ENCODE results near the gene ERO1B.
"Not testable (repeated sequence)": the region's sequence is repeated elsewhere in the genome, so short reads cannot be mapped to it uniquely, and the experiment has no call there.

Gene ERO1B

GRCh38 chr1:236247286-236247685 lies 34.5 kb downstream of the ERO1B start:
- no peak for DNase-seq

DNA sequence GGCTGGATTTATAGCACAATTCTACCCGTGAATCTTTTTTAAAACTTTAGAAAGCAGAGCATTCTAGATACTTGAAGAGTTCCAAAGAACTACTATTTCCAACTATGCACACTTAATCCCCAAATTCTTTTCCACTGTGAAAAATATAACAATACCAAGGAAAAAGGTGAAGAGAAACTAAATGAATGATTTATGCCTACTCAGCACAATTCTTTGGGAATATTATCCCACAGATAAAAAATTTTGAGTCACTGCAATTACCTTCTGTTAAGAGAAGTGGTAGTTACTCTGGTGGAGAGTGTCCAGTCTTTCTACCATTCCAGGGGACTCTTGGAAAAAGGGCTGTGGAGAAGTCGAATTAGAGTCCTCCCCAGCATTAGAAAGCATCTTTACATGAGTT lies 39.2 kb downstream of the ERO1B start:
- DNase-seq: no peak

GRCh38 chr1:236240675-236241074 lies 41.1 kb downstream of the ERO1B start:
- DNase-seq: no peak

DNA sequence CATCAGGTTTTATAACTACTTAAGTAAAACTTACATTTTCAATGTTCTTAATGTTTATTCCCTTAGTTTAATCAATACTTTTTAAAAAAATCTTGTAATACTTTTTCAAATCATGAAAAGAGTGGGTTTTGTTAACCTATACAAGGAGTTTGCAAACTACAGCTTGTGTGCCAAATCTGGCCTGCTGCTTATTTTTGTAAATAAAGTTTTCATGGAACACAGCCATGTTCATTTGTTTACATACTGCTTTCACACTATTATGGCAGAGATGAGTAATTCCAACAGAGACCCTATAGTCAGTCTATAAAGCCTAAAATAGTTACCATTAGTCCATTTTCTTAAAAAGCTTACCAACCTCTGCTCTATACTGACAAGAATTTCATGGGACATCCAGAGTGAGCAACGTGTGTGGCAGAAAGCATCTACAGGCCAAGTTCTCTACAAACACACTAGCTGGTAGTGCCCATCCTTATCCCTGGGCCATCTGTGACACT lies 42.6 kb downstream of the ERO1B start:
- no peak for DNase-seq

DNA sequence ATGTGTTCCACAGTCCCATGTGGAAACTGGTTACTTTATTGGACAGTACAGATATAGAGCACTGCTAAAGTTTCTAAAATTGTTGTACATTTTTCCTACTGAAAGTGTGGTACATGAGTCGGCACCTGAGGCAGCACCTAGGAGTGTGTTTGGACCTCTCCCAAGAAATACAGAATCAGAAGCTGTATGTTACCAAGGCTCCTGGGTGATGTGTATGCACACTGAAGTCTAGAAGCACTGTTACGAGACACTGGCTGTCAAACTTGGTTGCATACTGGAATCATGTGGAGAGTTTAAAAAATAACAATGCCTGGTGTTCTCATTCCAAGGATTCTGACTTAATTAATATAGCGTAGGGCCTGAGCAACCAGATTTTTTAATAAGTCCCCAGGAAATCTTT lies 46.6 kb downstream of the ERO1B start:
- DNase-seq: no peak

DNA sequence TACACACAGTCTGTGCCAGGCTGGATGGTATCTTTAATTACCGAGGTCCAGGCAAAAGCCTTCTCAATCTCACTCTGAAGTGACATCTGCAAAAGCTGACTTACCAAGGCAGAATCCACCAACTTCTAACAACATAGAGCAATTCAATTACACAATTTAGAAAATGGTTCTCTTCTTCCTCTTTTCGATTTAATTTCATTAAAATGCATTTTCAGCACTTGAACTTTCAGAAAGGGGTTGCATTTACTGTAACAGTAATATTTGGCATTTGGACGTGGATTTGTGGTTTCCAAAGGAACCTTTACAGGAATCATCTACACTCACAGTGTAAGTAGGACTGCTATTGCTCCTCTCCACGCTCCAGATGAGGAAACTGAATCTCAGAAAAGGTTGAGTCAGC lies 53.3 kb downstream of the ERO1B start:
- DNase-seq: peak; percentile 1 to 13

- no peak for DNase-seq
Measured at GRCh38 chr1:236222632-236223031, 59.1 kb downstream of the ERO1B start.

DNA sequence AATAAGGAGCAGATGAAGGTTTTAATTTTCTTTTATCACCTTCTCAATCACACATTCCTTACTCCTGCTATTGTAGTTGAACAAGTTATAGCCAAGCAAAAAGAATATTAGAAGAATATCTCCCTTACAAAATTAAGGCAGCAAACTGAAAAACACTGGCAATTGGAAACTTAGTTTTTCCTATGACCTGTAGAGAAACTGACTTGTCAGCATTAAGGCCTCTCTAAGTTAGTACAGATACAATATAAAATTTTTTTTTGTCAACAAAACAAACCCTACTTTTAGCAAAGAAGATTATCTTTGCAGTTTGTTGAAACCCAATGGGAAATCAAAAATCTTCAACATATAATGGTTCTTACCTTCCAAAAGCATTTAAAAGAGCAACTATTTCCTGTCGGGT lies 61.3 kb downstream of the ERO1B start:
- no peak for DNase-seq

GRCh38 chr1:236214761-236215160 lies 67.0 kb downstream of the ERO1B start:
- DNase-seq: no peak

DNA sequence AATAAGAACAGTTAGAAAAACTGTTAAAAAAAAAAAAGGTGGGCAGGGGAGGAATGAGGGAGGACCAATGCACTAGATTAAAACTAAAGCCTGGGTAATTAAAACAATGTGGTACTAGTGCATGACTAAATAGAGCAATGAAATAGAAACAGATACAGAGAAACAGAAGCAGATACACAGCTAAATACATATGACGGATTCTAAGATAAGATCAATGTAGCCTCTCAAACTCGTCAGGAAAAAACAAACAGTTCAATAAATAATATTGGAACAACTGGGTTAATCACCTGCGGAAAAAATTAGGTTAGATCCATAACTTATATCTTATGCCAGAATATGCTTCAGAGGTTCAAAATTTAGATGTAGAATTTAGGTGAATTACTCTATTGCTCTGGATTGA lies 68.2 kb downstream of the ERO1B start:
- no peak for DNase-seq

- no peak for DNase-seq
Measured at GRCh38 chr1:236211815-236212214, 69.9 kb downstream of the ERO1B start.

- no peak for DNase-seq
Measured at GRCh38 chr1:236209713-236210112, 72.0 kb downstream of the ERO1B start.

- DNase-seq: no peak
Measured at GRCh38 chr1:236209185-236209584, 72.6 kb downstream of the ERO1B start.

DNA sequence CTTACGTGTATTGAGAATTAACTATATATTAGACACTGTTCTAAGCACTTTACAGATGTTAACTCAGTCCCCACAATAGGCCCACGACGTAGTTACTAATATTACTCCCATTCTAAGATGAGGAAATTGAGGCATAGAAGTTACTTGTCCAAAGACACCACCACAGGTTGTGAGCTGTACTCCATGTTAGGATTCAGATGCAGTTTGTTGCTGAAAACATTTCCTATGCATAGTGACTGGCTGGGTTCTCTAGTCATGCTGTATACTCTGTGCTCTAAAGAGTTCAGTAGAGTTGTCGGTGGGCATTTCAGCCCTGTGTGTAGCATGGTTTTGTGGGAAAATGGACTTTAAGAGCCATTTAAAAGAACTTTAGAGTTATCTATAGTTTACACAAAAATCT lies 74.2 kb downstream of the ERO1B start:
- DNase-seq: no peak

- DNase-seq: no peak
Measured at GRCh38 chr1:236207121-236207520, 74.6 kb downstream of the ERO1B start.

DNA sequence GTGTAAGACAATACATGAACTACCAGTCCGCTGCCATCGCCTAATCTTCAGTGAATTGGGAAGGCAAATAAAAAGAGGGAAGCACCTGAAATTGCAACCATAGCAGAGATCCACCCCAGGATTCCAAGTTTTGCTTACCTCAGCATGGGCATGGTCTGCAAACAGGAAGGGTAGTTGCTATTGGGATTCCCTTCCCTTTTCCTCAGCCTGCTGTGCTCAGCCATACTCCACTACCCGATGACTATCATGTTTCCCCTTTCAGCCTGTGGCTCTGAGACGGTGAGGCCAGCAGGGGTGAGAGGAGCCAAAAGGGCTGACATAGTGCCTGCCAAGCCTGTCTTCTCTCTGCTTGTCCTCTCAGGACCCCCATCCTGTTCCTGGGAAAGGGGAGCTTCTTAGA lies 75.2 kb downstream of the ERO1B start:
- peak; percentile 43 to 53 for DNase-seq

DNA sequence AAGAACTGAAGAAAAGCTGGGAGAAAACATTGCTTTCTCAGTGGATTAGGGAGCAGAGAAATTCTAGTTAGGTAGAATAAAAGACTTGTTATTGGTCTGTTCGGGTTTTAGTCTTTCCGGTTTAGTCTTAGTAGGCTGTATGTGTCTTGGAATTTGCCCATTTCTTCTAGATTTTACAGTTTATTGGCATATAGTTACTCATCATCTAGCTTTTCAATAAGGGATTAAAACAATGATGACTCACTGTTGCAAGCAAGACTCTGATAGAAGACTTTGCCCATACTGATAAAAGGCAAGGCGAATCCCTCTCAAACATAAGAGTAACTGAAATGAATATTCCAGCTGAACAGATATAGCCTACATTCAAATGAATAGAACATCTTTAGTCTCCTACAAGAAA lies 77.1 kb downstream of the ERO1B start:
- no peak for DNase-seq

DNA sequence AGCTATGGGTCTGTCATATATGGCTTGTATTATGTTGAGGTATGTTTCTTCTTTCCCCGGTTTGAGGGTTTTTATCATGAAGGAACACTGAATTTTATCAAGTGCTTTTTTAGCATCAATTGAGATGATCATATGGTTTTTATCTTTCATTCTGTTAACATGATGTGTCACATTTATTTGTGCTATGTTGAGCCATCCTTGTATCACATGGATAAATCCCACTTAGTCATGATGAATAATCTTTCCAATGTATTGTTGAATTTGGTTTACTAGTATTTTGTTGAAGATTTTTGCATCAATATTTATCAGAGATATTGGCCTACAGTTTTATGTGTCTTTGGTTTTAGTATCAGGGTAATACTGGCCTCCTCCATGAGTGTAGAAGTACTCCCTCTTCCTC lies 77.7 kb downstream of the ERO1B start:
- no peak for DNase-seq

DNA sequence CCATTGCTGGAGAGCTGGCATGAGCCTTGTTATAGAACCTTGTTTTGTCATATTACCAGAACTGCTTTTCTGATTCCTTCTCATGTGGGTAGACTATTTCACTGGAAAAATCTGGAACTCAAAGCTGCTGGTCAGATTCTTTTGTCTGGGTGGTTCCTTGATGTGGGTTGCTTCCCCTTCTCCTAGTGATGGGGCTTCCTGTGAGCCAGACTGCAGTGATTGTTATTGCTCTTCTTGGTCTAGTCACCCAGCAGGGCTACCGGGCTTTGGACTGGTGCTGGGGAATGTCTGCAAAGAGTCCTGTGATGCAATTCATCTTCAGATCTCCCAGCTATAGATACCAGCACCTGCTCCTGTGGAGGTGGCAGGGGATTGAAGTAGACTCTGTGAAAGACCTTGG lies 80.0 kb downstream of the ERO1B start:
- no peak for DNase-seq

DNA sequence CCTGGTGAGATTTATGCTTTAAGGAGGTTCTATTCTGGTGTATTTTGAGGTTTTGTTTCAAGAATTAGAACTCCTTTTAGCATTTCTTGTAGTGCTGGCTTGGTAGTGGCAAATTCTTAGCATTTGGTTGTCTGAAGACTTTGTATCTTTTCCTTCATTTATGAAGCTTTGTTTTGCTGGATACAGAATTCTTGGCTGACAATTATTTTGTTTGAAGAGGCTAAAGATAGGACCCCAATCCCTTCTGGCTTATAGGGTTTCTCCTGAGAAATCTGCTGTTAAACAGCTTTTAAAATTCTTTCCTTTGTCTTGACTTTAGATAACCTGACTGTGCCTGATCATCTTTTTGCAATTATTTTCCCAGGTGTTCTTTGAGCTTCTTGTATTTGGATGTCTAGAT lies 80.8 kb downstream of the ERO1B start:
- no peak for DNase-seq

GRCh38 chr1:236193184-236193583 lies 88.6 kb downstream of the ERO1B start:
- no peak for DNase-seq

DNA sequence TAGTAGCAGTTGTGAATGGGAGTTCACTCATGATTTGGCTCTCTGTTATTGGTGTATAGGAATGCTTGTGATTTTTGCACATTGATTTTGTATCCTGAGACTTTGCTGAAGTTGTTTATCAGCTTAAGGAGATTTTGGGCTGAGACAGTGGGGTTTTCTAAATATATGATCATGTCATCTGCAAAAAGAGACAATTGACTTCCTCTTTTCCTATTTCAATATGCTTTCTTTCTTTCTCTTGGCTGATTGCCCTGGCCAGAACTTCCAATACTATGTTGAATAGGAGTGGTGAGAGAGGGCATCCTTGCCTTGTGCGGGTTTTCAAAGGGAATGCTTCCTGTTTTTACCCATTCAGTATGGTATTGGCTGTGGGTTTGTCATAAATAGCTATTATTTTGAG lies 93.7 kb downstream of the ERO1B start:
- DNase-seq: peak in 1 of 2 experiments; percentile 10

DNA sequence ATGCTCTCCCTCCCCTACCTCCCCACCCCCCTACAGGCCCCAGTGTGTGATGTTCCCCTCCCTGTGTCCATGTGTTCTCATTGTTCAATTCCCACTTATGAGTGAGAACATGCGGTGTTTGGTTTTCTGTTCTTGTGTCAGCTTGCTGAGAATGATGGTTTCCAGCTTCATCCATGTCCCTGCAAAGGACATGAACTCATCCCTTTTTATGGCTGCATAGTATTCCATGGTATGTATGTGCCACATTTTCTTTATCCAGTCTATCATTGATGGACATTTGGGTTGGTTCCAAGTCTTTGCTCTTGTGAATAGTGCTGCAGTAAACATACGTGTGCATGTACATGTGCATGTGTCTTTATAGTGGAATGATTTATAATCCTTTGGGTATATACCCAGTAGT lies 95.3 kb downstream of the ERO1B start:
- DNase-seq: not testable (repeated sequence)

GRCh38 chr1:236185687-236186086 lies 96.1 kb downstream of the ERO1B start:
- DNase-seq: peak; percentile 82 to 83

GRCh38 chr1:236181059-236181458 lies 100.7 kb downstream of the ERO1B start:
- DNase-seq: no peak

DNA sequence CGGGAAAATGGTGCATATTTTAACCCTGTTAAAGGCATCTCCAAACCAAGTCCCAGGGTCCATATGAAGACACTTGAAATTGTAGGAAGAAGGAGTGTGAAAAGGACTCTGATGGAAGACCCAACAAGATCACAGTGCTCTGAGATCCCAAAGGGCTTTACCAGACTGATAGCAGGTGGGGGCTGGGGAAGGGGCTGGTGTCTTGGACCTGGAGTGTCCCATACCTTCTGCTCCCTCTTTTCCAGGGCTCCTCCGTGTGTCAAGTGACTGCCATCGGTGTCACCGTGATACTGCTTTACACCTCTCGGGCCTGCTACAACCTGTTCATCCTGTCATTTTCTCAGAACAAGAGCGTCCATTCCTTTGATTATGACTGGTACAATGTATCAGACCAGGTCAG lies 102.1 kb downstream of the ERO1B start:
- no peak for DNase-seq
